NCI-H524 (cell line): Measurements from ENCODE around the gene SETD7.
"Not testable (repeated sequence)": the region's sequence is repeated elsewhere in the genome, so short reads cannot be mapped to it uniquely, and the experiment has no call there.

Experiments used
- DNase-seq, 2 experiments: peaks; one replicate each; lab custom pipeline; 2025; lab: John Stamatoyannopoulos, UW

The SETD7 gene

DNA sequence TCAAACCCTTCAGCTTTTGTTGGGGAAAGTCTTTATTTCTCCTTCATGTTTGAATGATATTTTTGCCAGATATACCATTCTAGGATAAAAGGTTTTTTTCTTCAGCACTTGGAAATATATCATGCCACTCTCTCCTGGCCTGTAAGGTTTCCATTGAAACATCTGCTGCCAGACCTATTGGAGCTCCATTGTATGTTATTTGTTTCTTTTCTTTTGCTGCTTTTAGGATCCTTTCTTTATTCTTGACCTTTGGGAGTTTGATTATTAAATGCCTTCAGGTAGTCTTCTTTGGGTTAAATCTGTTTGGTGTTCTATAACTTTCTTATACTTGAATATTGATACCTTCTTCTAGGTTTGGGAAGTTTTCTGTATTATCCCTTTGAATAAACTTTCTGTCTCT lies 87.3 kb downstream of the SETD7 start:
- DNase-seq = not testable (repeated sequence)

DNA sequence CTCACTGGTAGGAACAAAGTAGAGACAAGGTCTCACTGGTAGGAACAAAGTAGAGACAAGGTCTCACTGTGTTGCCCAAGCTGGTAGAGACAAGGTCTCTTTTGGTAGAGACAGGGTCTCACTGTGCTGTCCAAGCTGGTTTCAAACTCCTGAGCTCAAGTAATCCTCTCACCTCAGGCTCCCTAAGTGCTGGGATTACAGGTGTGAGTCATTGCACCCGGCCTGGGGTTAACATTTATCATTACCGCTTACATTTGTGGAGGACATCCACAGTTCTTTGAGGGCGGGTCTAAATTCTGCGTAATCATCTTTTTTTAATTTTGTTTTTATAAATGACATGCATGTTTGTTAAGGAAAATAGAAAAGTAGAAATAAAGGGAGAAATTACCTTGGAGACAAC lies 90.1 kb downstream of the SETD7 start:
- no peak for DNase-seq

GRCh38 chr4:139464512-139464911 lies 91.5 kb downstream of the SETD7 start:
- DNase-seq = not testable (repeated sequence)

DNA sequence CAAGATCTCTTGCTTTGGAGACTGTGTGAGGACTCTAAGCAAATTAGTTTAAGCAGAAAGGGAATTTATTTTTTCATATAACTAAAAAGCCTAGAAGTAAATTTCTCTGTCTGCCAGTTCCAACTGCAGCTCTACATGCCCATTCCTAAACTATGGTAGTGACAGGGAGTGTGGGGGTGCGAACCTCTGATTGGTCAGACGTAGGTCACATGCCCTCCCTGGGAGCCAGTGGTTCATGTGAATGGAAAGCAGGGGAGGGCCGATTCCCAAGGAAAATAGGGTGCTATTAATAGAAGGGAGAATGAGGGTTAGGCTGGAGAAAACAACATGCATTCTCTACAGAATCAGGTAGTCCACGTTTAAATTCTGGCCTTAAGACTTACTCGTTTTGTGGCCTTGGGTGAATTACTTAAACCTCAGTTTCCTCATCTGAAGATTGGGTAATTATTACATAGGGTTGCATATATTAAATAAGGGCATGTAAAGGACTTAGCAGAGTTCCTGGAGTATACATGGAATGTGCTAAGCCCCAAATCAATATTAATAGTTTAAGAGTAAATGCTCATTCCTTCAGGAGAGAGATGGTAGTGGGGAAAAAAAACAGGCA lies 94.9 kb downstream of the SETD7 start:
- no peak for DNase-seq

DNA sequence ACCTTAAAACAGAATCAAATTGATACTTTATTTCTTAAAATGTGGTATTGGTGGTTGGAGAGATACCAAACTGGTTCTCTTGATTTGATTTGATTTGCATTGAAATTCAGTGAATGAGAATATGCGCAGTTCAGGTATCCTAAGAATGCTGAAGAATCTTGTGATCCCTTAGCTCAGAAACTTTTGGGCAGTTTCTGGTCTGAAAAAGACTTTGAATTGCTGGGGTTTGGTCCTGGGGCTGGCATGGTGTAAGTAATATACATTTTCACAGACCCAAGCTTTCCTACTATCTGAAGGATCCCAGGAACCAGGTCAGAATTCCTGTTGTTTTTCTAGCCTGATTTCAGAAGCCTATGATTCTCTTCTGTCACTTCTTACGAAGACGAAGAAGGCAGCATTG lies 95.5 kb downstream of the SETD7 start:
- no peak for DNase-seq

- no peak for DNase-seq
Observed at GRCh38 chr4:139458999-139459398, 97.0 kb downstream of the SETD7 start.

- DNase-seq = no peak
Observed at GRCh38 chr4:139458543-139458942, 97.5 kb downstream of the SETD7 start.

DNA sequence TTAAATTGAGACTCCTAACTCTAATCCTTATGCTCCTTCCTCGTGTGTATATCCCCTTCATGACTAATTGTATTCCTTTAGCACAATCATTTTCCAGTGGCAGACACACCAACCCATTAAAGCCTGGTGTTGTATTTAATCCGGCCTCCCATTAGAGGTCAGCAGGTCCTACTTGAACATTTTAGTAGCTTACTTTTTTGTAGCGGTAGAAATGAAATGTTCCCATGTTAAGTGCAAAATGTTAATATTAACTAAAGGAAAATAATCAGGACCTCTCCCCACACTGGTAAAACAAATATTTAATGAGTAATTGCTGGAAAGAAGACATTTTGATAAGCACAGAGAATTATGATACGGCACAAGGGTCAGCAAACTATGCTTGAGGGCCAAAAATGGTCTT lies 98.7 kb downstream of the SETD7 start:
- DNase-seq = no peak

DNA sequence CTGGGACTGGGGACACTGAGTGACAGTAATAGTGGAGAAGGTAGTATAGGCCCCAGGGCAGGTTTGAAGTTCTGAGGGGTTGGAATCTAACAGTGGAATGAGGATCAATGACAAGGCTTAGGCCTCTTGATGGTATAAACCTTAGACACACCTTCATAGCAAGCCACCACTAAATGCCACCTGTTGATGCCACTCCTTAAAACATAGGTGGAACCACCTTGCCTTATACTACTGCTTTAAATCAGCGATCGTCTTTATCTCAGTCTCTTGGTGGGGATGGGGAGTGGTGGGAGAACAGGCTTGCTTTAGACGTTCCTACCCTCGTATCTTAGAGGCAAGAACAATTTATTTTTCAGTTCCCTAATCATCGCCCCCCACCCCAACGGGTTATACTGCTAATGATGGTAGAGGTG lies 100.9 kb downstream of the SETD7 start:
- no peak for DNase-seq

DNA sequence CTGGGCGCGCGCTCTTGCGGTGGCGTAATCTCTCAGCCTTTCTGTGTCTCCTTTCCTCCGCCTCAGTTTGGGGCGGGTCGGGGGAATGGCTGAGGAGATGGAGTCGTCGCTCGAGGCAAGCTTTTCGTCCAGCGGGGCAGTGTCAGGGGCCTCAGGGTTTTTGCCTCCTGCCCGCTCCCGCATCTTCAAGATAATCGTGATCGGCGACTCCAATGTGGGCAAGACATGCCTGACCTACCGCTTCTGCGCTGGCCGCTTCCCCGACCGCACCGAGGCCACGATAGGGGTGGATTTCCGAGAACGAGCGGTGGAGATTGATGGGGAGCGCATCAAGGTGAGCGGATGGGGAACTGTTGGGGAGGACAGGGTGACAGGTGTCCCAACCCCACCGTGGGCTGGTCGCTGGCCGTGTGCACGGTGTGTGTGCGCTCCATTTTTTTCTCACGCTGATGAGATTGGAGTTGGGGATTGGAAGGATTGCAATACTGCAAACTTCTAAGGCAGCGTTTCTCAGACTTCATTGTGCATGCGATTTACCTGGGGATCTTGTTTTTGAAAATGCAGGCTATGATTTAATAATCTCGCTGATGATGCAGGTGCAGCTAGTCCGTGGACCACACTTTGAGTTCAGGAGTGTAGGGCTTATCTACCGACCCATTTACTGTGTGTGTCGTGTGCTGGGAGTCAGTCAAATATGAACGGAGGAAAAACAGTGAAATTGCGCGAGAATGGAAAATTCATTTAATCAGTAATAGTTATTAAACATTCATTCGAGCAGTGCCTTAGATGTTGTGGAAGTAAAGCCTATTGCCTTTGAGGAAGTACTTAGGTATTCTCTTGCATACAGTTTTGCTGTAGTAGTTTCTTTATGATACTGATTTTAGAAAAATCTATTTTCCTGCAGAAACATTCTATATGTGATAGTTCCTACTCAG lies 101.6 kb downstream of the SETD7 start, which contains the start of gene RAB33B:
Gene RAB33B (plus strand): TSS at position 11 of the 935 bp plus-strand sequence. CDS start 75 bp downstream, at position 86.
- peak in 1 of 2 experiments; percentile 24 for DNase-seq

DNA sequence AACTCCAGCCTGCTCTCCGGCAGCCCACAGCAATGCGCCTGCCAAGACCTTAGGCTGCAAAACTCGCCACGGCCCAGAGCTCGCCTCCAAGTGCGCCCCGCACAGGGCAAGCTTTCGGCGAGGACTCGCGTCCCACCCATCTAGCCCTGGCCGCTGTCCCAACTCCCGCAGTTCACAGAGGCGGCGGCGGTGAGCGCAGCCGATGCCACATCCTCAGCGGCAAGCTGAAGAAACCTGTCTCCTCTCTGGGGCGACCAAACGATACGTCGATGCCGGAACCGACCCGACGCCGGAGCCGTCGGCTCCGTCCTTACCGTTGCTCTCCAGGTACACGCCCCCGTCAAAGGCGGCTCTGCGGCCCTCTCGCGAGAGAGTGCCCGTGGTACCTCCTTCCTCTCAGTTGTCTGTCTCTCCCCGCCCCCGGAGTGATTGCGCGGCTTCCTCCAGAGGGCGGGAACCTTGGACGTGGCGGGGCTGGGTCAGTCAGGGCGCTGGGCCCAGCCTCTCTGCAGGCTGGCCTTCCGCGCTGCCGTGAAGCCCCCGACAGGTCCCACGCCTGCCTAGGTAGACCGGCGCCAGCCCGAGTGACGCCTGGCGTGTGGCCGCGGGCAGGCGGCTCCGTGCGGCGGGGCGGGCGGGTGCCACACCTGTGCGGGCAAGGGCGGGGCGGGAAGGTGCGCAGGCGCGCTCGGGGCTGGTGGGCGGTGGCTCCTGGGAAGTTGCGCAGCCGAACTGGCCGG lies 102.5 kb downstream of the SETD7 start:
- peak; percentile 70 to 85 for DNase-seq

GRCh38 chr4:139453041-139453370 lies 103.0 kb downstream of the SETD7 start:
- DNase-seq = peak; percentile 61 to 75

- DNase-seq = no peak
Observed at GRCh38 chr4:139451997-139452396, 104.0 kb downstream of the SETD7 start.

DNA sequence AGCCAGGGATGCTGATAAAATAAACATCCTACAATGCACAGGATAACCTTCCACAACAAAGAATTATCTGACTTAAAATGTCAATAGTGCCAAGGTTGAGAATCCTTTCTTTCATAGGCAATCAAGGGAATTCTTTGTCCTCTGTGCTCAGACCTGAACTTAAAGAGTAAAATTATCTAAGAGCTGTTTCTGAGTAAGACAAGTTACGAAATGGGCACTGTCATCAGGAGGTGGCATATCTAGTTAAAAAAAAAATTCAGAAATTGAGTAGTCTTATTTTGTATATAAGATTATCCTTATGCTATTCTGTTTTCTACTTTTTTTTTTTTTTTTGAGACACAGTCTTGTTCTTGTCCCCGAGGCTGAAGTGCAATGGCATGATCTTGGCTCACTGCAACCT lies 105.4 kb downstream of the SETD7 start:
- no peak for DNase-seq

DNA sequence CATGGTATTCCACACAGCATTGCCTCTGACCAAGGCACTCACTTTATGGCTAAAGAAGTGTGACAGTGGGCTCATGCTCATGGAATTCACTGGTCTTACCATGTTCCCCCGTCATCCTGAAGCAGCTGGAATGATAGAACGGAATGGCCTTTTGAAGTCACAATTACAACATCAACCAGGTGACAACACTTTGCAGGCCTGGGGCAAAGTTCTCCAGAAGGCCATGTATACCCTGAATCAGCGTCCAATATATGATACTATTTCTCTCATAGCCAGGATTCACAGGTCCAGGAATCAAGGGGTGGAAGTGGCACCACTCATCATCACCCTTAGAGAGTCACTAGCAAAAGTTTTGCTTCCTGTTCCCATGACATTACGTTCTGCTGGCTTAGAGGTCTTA lies 108.9 kb downstream of the SETD7 start:
- not testable (repeated sequence) for DNase-seq
